Right atrium auricular region (tissue), 2 donors: ENCODE data around the gene SYT8. TPM values are rescaled to one million over a fixed set of nuclear protein-coding genes. Genes with fewer than 3 reads are reported as not detected.

Source experiments
- DNase-seq: peaks from one replicate; pipeline ENCODE4 v3.0.0-alpha.2; 2019; ENCODE audit warnings: low spot score
- H3K27ac ChIP-seq, 2 donors: fragments of 200-600 bp; sonication (generic); 1 replicate in 1 of 2; 2 replicates in 1 of 2; pipeline ENCODE4 v1.5.1; 2016 to 2019
- H3K27me3 ChIP-seq, 2 donors: fragments of 200-600 bp; sonication (generic); one replicate each; pipeline versions ENCODE4 v1.5.1 to v1.6.0; 2017 to 2019
- H3K36me3 ChIP-seq: fragments of 200-600 bp; sonication (generic); one replicate; pipeline ENCODE4 v1.5.1; 2016
- H3K4me1 ChIP-seq, 2 donors: fragments of 200-600 bp; sonication (generic); one replicate each; pipeline versions ENCODE4 v1.5.1 to v1.6.0; 2017 to 2019
- H3K4me3 ChIP-seq, 2 donors: fragments of 200-600 bp; sonication (generic); 1 replicate in 1 of 2; 2 replicates in 1 of 2; pipeline ENCODE4 v1.5.1; 2017 to 2019; ENCODE audit warnings: mild to moderate bottlenecking in 1 of 2, moderate library complexity in 1 of 2
- H3K9me3 ChIP-seq, 2 donors: fragments of 200-600 bp; sonication (generic); one replicate each; pipeline ENCODE4 v1.5.1; 2019
- total RNA-seq, 2 donors: library from RNA; depleted of rRNA; stranded (reverse); fragments of >200 nt; gene quantifications; one replicate each; pipeline ENCODE4 v1.1.0, GENCODE V29; 2016
- TF ChIP-seq, protein P1 (sequence below), 2 donors: fragments of 200-600 bp; sonication (generic); IDR thresholded peaks; one replicate each; pipeline ENCODE4 v1.5.1; 2019; ENCODE audit warnings: antibody characterized with exemption in 2 of 2

SYT8 gene
- total RNA-seq, 2 donors from 2014 or later: not detected

- Histone ChIP-seq H3K36me3 (no peaks in the 10 kb centered on the region), H3K27me3 (no peaks in the 10 kb centered on the region), H3K27ac (no peak overlapping the region), H3K4me3 (no peak overlapping the region), H3K9me3 (no peaks in the 10 kb centered on the region), H3K4me1 (peaks cover 0 to 21% of the 10 kb centered on the region in 2 donors)
- DNase-seq: no peak
- TF ChIP-seq, protein P1, sequence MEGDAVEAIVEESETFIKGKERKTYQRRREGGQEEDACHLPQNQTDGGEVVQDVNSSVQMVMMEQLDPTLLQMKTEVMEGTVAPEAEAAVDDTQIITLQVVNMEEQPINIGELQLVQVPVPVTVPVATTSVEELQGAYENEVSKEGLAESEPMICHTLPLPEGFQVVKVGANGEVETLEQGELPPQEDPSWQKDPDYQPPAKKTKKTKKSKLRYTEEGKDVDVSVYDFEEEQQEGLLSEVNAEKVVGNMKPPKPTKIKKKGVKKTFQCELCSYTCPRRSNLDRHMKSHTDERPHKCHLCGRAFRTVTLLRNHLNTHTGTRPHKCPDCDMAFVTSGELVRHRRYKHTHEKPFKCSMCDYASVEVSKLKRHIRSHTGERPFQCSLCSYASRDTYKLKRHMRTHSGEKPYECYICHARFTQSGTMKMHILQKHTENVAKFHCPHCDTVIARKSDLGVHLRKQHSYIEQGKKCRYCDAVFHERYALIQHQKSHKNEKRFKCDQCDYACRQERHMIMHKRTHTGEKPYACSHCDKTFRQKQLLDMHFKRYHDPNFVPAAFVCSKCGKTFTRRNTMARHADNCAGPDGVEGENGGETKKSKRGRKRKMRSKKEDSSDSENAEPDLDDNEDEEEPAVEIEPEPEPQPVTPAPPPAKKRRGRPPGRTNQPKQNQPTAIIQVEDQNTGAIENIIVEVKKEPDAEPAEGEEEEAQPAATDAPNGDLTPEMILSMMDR (IDR thresholded peaks at IDR 0.05): no peak
Observed at GRCh38 chr11:1828542-1828941, 6.2 kb upstream of the SYT8 start.

DNA sequence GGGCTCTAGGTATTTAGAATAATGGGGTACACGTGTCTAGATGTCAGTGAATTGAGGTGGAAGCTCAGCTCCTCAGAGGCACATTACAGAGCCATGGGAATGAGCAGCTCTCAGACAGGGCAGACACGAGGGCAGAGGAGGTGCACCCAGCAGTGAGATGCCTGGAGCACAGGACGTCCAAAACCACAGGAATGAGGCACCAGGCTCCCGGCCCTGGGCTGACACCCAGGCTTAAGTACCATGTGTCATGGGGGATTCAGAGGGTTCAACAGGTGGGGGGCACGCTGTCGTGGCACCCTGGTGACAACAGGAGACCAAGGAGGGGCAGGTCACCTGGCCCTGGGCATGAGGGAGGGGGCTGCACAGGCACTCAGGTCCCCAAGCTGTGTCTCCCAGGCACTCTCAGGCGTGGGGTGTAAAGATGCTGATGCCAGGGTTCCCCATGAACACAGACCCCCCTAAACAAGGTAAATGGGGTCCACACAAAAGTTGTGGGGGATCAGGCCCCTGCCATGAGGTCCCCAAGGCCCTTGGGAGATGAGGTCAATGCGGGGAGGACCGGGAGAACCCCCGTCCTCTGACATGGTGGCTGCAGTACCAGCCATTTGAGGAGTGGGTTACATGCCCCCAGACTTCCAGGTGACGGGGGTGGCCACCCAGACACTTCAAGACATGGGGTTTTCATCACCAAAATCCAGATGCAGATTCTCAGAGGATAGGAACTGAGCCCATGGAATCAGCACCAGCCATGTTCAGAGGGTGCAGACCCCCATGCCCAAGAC is 5.6 kb upstream of the SYT8 start:
- no peak for DNase-seq
- no peaks in the 10 kb centered on the region for H3K9me3 ChIP-seq
- no peak overlapping the region for H3K27ac ChIP-seq

GRCh38 chr11:1830004-1830321 is 4.8 kb upstream of the SYT8 start:
- TF ChIP-seq, protein P1 (IDR thresholded peaks at IDR 0.05): no peak
- Histone ChIP-seq H3K4me3 (no peak overlapping the region), H3K9me3 (no peaks in the 10 kb centered on the region), H3K27me3 (no peaks in the 10 kb centered on the region), H3K27ac (no peak overlapping the region), H3K4me1 (peaks cover 0 to 21% of the 10 kb centered on the region in 2 donors), H3K36me3 (no peaks in the 10 kb centered on the region)
- DNase-seq: no peak

More for the DNA sequence above, 5.6 kb upstream of the SYT8 start:
- Histone ChIP-seq H3K27me3 (no peaks in the 10 kb centered on the region), H3K36me3 (no peaks in the 10 kb centered on the region), H3K4me3 (no peak overlapping the region), H3K4me1 (peaks cover 0 to 21% of the 10 kb centered on the region in 2 donors)
- TF ChIP-seq, protein P1 (IDR thresholded peaks at IDR 0.05): no peak

DNA sequence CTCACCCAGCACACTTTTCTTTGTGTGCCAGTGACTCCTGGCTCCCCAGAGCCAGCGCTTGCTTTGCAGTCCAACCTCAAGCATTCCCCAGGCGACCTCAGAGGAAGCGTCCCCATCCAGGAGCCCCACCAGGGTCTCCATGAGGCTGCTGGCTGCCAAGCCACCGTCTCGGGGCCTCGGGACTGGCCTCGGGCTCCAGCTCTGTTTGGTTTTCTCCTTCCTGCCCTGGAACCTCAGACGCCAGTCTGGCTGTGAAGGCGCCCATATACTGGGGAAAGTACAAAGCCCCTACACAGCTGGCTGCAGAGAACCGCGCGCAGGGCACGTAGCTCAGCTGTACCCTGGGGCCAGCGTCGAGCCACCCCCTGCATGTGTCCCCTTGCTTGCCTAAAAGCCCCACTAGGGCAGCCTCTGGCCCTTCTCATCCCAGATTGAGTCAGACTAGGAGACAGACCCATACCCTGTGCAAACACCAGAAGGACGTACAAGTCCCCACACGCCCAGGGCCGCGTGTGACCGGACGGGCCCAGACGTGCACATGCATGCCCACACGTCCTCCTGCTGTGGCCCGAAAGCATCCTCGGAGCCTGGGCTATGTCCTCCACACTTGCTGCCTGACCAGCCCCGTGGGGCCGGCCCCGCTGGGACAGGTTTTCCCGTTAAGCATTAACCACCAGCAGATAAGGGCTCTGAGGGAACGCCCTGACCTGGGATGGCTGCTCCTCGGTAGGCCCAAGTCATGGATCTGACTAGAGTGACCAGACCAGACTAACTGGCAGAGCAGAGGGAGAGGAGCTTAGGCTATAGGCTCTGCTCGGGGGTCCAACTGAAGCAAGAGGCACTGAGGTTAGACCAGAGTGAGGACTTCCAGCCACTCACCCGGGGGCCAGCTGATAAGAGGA is 4.2 kb upstream of the SYT8 start:
- H3K9me3 ChIP-seq: no peaks in the 10 kb centered on the region
- TF ChIP-seq, protein P1 (IDR thresholded peaks at IDR 0.05): no peak
- no peak overlapping the region for H3K27ac ChIP-seq
- no peaks in the 10 kb centered on the region for H3K27me3 ChIP-seq
- H3K4me1 ChIP-seq: peaks cover 0 to 21% of the 10 kb centered on the region in 2 donors
- no peak for DNase-seq
- no peak overlapping the region for H3K4me3 ChIP-seq
- no peaks in the 10 kb centered on the region for H3K36me3 ChIP-seq

DNA sequence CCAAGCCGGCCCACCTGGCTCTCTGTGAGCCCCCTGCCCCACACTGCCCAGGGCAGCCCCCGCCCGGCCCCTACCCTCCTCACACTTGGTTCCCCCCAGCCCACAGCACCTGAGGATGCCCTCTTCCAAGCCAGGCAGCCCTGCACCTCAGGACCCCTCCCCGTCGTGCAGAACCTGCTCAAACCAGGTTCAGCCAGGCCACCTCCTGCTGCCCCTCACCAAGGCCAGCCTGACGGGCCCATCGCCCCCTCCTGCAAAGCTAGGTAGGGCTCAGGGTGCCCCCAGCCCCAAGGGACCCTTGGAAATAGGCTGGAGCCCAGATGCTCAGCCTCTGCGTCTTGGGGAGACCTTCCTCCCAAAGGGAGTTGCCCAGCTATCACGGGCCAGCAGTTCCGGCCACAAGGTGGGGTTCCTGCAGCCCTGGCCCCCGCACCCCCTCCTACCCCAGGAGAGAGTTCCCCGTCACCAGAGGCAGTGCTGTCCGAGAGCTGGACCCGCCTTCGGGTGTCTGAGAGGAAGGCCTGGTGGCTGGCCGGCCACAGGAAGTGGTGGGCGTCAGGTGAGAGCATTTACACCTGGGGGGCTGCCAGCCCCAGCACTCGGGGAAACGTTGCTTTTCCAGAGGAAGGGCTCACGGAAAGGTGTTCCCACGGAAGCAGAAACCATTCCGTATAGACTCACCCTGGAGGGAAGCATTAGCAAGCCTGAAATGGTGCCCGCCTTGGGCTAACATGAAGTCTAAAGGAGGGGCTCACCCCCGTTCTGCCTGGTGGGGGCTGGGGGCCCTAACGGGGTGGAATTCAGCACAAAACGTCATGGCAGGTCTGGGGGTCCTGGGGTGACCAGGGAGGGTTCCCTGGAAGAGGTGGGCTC is 3.2 kb upstream of the SYT8 start:
- no peak for DNase-seq
- Histone ChIP-seq H3K27me3 (no peaks in the 10 kb centered on the region), H3K4me1 (peaks cover 0 to 19% of the 10 kb centered on the region in 2 donors)

More for the DNA sequence above, 3.2 kb upstream of the SYT8 start:
- Histone ChIP-seq H3K9me3 (no peaks in the 10 kb centered on the region), H3K27ac (no peak overlapping the region), H3K36me3 (no peaks in the 10 kb centered on the region), H3K4me3 (no peak overlapping the region)
- TF ChIP-seq, protein P1 (IDR thresholded peaks at IDR 0.05): no peak
